Kidney epithelial cell (primary cell): ENCODE measurements around the gene CERS1. TPM values are rescaled to one million over a fixed set of nuclear protein-coding genes. Genes with fewer than 3 reads are reported as not detected.

ENCODE experiments used
- DNase-seq: peaks from one replicate; pipeline ENCODE4 v3.0.0-alpha.2; 2010; ENCODE audit warnings: low read depth
- H3K27me3 ChIP-seq: 2 replicates; pipeline ENCODE4 v1.6.0; 2011; ENCODE audit warnings: low read length; ENCODE audit not compliant: control insufficient read depth, insufficient read depth
- H3K36me3 ChIP-seq: 2 replicates; pipeline ENCODE4 v1.5.1; 2011; ENCODE audit warnings: low read length; ENCODE audit not compliant: control insufficient read depth, insufficient read depth
- H3K4me3 ChIP-seq: 2 replicates; pipeline ENCODE4 v1.5.1; 2011; ENCODE audit warnings: low read depth, mild to moderate bottlenecking, control low read depth, low read length
- total RNA-seq: library from RNA; depleted of rRNA; stranded (reverse); fragments of >200 nt; gene quantifications from 2 replicates; pipeline ENCODE4 v1.2.3, GENCODE V29; 2015
- TF ChIP-seq, protein P1 (sequence below): IDR thresholded peaks from 2 replicates; pipeline ENCODE4 v1.5.1; 2011; ENCODE audit warnings: mild to moderate bottlenecking, moderate library complexity, low read length, control low read depth, inconsistent platforms; ENCODE audit not compliant: insufficient read depth, poor library complexity, severe bottlenecking

Gene CERS1
- total RNA-seq, 1 donor from 2014 or later, result 2.9 TPM

DNA sequence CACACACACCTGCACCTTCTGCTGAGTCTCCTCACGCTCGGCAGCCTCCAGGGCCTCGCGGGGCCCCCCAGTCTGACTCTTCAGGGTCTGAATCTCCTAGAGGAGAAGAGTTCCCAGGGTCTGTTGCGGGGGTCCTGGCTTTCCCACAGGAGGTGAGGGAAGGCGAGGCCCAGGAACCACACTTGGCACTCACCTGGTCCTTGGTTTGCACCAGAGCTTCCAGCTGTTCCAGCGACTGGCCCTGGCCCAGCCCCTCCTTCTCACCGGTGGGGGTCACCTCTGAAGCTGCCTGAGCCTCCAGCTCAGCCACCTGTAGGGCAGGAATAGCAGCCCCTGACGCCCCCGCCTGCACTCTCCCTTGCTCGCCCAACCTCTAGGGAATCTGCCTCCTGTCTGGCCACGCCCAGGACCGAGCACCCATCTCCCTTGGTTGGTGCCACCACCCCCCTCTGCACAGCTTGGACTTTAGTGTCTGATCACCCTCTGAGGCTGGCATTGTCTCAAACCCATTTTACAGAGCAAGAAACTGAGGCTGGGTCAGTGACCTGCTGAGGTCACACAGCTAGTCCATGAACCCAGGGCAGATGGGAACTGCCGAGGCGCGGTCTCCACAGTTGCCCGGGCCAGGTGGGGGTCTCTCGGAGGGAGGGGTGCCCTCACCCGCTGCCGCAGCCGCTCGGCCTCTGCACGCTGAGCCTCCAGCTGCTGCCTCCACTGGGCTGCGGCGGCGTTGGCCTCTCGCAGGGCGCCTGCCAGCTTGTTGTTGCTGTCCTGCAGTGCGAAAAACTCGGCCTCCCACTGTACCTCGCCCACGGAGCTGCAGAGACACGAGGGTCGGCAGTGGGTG lies 35.6 kb upstream of the CERS1 start:
- DNase-seq, result no peak
- no peak overlapping the region for H3K4me3 ChIP-seq
- H3K27me3 ChIP-seq, result no peaks in the 10 kb centered on the region
- TF ChIP-seq, protein P1, sequence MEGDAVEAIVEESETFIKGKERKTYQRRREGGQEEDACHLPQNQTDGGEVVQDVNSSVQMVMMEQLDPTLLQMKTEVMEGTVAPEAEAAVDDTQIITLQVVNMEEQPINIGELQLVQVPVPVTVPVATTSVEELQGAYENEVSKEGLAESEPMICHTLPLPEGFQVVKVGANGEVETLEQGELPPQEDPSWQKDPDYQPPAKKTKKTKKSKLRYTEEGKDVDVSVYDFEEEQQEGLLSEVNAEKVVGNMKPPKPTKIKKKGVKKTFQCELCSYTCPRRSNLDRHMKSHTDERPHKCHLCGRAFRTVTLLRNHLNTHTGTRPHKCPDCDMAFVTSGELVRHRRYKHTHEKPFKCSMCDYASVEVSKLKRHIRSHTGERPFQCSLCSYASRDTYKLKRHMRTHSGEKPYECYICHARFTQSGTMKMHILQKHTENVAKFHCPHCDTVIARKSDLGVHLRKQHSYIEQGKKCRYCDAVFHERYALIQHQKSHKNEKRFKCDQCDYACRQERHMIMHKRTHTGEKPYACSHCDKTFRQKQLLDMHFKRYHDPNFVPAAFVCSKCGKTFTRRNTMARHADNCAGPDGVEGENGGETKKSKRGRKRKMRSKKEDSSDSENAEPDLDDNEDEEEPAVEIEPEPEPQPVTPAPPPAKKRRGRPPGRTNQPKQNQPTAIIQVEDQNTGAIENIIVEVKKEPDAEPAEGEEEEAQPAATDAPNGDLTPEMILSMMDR, result no peak
- H3K36me3 ChIP-seq, result peaks cover 7% of the 10 kb centered on the region

DNA sequence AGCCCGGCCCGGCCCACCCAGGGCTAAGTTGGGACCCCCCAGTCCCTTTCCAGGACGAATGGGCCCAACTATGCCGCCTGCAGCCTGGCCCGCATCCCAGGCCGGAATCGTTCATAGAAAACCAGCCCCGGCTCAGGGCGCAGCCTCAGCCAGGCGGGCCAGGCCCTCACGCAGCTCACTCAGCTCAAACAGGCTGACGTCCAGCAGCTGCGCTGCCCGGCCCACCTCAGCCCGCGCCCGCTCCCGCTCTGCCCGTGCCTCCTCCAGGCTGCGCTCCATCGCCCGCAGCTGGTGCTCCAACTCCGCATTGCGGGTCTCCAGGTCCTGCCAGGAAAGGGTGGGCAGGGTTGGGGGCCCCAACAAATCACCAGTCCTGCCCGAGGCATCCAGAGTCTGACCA lies 33.4 kb upstream of the CERS1 start:
- H3K36me3 ChIP-seq, result peaks cover 8% of the 10 kb centered on the region
- H3K27me3 ChIP-seq, result no peaks in the 10 kb centered on the region
- DNase-seq, result no peak
- TF ChIP-seq, protein P1, result no peak
- no peak overlapping the region for H3K4me3 ChIP-seq

DNA sequence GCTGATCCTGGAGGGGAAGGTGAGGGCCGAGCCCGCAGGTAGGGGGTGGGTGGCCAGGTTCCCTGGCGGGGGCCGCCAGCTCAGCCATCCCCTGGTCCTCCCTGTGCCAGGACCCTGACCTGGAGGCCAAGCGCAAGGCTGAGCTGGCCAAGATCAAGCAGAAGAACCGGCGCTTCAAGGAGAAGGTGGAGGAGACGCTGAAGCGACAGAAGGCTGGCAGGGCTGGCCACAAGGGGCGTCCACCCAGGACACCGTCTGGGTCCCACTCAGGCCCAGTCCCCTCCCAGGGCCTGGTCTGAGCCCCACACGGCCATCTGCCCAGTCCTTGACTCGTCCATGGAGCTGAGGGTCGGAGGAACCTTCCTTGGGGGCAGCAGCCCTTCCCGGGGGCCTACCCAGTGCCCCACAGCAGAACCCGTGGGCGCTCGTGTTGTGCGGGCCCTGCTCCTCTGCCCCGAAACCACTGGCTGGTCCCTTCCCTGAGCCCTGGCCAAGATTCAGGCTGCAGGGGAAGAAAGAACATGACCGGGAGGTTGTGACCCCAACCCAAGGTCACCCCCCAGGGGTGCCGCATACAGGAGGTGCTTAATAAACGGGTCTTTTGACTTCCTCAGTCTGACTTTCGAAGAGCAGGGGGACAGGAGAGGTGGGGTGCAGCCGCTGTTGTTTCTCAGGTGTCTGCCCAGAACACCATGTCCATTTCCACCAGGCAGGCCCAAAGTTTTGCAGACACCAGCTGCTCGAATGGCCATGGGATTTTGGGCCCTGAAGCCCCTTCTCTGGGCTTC lies 32.3 kb upstream of the CERS1 start:
- H3K36me3 ChIP-seq, result peaks cover 7% of the 10 kb centered on the region
- H3K27me3 ChIP-seq, result no peaks in the 10 kb centered on the region
- DNase-seq, result no peak
- H3K4me3 ChIP-seq, result no peak overlapping the region
- TF ChIP-seq, protein P1, result no peak

DNA sequence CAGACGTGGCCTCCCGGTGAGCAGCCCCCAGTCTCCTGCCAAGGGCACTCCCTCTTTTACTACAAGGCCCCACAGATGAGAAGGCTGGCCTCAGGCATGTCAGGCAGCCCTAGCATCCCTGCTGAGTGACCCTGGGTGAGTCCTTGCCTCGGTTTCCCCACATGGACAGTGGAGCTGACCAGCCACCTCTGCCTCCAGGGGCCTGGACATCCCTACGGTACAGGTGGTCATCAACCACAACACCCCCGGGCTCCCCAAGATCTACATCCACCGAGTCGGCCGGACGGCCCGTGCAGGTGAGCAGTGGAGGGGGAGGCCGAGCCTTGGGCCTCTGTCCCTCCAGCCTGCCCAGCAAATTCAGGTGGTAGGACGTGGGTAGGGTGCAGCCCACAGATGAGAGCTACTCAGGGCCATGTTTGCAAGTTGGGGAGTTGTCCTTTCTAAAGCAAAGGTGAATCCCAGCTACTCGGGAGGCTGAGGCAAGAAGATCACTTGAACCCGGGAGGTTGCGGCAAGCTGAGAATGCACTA lies 28.8 kb upstream of the CERS1 start:
- Histone ChIP-seq H3K27me3 (no peaks in the 10 kb centered on the region), H3K4me3 (no peak overlapping the region), H3K36me3 (peaks cover 5% of the 10 kb centered on the region)
- TF ChIP-seq, protein P1, result no peak
- DNase-seq, result no peak

DNA sequence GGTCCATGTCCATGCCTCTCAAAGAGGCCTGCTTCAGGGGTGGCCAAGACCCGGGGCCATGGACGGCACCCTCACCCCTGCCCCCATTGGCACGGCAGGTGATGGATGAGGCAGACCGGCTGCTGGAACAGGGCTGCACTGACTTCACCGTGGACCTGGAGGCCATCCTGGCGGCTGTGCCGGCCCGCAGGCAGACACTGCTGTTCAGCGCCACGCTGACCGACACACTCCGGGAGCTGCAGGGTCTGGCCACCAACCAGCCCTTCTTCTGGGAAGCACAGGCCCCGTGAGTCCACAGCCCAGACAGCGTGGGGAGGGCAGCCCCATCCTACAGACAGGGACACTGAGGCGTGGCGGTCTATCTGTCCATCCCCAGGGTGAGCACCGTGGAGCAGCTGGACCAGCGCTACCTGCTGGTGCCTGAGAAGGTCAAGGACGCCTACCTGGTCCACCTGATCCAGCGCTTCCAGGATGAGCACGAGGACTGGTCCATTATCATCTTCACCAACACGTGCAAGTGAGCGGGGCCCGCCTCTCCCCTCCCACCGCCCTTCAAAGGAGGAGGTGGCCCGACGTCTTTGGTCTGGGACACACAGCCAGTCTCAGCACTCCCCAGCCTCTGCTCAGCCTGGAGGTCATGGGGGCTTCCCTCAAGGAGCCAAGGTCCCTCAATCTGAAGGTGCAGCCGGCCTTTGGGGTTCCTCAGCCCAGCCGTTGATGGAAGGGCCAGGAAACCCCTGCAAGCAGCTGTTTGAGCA lies 26.4 kb upstream of the CERS1 start:
- DNase-seq, result no peak
- TF ChIP-seq, protein P1, result no peak
- peaks cover 2% of the 10 kb centered on the region for H3K36me3 ChIP-seq

More for the DNA sequence above, 26.4 kb upstream of the CERS1 start:
- H3K4me3 ChIP-seq, result no peak overlapping the region
- no peaks in the 10 kb centered on the region for H3K27me3 ChIP-seq
